ENCODE results near the gene GPR108. TPM values are rescaled to one million over a fixed set of nuclear protein-coding genes. Genes with fewer than 3 reads are reported as not detected.

The GPR108 gene
- total RNA-seq, 1 donor from 2014 or later, result 64.1 TPM

DNA sequence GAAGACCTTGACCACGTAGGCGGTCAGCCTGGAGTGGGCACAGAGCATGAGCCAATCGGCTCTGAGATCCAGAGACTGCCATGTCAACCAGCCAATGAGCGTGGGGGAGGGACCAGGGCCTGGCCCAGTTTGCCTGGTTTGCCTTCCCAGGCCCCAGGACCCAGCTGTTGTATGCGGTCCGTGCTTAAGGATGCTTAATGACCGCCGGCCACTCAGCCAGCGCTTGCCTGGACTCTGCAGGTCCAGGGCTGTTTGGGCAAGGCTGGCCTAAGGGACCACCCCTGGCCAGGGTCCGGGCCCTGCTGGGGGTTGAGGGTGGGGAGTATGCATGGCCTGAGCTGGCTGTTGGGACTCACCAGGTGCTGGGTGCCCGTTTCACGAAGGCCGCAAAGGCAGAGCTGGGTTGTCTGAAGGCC is 44.3 kb downstream of the GPR108 start:
- ATAC-seq, result no peak
- no peak for DNase-seq (ENCODE audit: low spot score)

DNA sequence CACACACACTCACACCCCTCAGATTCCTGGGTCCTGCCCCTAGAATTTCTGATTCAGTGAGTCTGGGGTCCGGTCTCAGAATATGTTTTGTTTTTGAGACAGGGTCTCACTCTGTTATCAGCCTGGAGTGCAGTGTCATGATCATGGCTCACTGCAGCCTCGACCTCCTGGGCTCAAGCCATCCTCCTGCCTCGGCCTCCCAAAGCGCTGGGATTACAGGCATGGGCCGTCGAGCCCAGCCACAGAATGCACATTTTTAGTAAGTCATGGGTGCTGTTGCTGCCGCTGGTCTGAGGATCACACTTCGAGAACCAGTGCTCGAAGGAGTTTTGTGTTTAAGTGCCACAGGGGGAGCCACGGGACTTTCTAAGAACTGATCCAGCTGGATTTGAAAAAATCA is 45.4 kb downstream of the GPR108 start:
- DNase-seq (ENCODE audit: low spot score), result no peak
- ATAC-seq, result no peak
- intact Hi-C loops (cut with DNase I), result no loop called here

More for the DNA sequence above, 44.3 kb downstream of the GPR108 start:
- intact Hi-C loops (cut with DNase I), result no loop called here

GRCh38 chr19:6691342-6691741 is 46.0 kb downstream of the GPR108 start:
- intact Hi-C loops (cut with DNase I), result no loop called here
- ATAC-seq, result no peak
- no peak for DNase-seq (ENCODE audit: low spot score)

GRCh38 chr19:6690160-6690885 is 47.1 kb downstream of the GPR108 start:
- DNase-seq (ENCODE audit: low spot score), result no peak
- ATAC-seq, result no peak
- intact Hi-C loops (cut with DNase I), result no loop called here

- ATAC-seq (no peak), DNase-seq (ENCODE audit: low spot score) (no peak)
- intact Hi-C loops (cut with DNase I), result no loop called here
Observed at GRCh38 chr19:6687114-6687513, 50.3 kb downstream of the GPR108 start.

- DNase-seq (ENCODE audit: low spot score) (no peak), ATAC-seq (no peak)
- intact Hi-C loops (cut with DNase I), result no loop called here
Observed at GRCh38 chr19:6686628-6686975, 50.8 kb downstream of the GPR108 start.

- DNase-seq (ENCODE audit: low spot score) (no peak), ATAC-seq (no peak)
- intact Hi-C loops (cut with DNase I), result no loop called here
Observed at GRCh38 chr19:6685962-6686627, 51.3 kb downstream of the GPR108 start.

DNA sequence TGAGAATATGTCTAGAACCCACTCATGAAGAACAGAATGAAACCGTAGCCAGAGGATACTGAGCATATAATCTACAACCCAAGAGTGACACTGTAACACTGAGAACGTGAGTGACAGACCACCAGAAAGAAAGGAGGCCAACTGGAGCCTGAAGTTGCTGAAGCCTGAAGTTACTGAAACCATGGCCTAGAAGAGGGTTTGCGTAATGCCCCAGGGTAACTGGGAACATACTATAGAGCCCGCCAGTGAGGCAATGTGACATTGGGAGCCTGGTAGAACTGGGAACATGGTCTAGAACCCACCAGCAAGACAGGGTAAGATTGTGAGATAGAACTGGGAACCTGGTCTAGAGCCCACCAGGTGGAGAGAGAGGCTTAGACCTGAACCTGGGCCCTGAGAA is 51.9 kb downstream of the GPR108 start:
- intact Hi-C loops (cut with DNase I), result no loop called here
- DNase-seq (ENCODE audit: low spot score), result no peak
- no peak for ATAC-seq

- no peak for ATAC-seq
- intact Hi-C loops (cut with DNase I), result no loop called here
- no peak for DNase-seq (ENCODE audit: low spot score)
Observed at GRCh38 chr19:6683971-6684370, 53.4 kb downstream of the GPR108 start.

DNA sequence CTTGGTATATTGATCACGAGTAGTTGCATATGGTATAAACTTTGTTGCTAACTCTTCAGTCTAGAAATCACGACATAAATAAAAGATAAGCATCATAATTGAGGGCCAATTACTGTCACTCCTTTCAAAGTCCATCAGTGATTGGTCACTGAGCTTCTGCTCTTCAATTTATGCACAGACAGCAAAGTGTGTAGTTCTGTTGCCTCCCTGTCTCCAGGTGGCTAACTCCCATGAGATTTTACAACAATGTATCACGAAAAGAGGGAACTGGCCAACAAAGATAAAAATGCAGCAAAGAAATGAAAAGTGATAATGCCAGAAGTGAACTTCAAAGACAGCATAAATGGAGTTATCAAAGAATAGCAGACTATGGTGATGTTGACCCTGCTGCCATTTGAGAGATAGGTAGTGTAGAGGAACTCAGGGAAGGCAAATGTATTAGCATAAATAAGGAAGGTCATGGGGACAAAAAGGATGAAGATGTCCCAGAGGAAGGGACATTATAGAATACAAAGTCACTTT is 54.7 kb downstream of the GPR108 start:
- DNase-seq (ENCODE audit: low spot score) (no peak), ATAC-seq (no peak)
- intact Hi-C loops (cut with DNase I), result no loop called here

- intact Hi-C loops (cut with DNase I), result no loop called here
- ATAC-seq (no peak), DNase-seq (ENCODE audit: low spot score) (no peak)
Observed at GRCh38 chr19:6680141-6680540, 57.2 kb downstream of the GPR108 start.

Small RNA genes lying within 50 kb of the gene (microRNA-seq; reads per million reads assigned to microRNA genes)
- not detected for gene MIR6791

Other genes starting within 250 kb of the GPR108 start
- gene TUBB4A, start 235.3 kb downstream of the GPR108 start, total RNA-seq, result 47.8 TPM
- 0.62 TPM for gene TNFSF9, start 206.6 kb downstream of the GPR108 start, total RNA-seq
- gene CD70, start 146.4 kb downstream of the GPR108 start, total RNA-seq, result not detected
- gene TNFSF14, start 67.4 kb downstream of the GPR108 start, total RNA-seq, result 9.8 TPM
- gene C3, start 16.9 kb downstream of the GPR108 start, total RNA-seq, result 971 TPM
- gene TRIP10, start 2.1 kb upstream of the GPR108 start, total RNA-seq, result 131 TPM
- gene SH2D3A, start 29.9 kb upstream of the GPR108 start, total RNA-seq, result 0.45 TPM
- 12.7 TPM for gene VAV1, start 35.1 kb upstream of the GPR108 start, total RNA-seq
- gene ADGRE1, start 150.0 kb upstream of the GPR108 start, total RNA-seq, result 1.8 TPM

Data from sciatic nerve (tissue), 2 donors.